HG03064 (cell line): ENCODE results near the gene L3MBTL2.
"Not testable (repeated sequence)": the region's sequence is repeated elsewhere in the genome, so short reads cannot be mapped to it uniquely, and the experiment has no call there.

Experiments
- ATAC-seq: cut with Tn5 transposase; IDR thresholded peaks from one replicate; pipeline ENCODE4 v1.9.1; 2021; ENCODE audit warnings: low read depth; ENCODE audit not compliant: unreplicated experiment

Gene L3MBTL2

GRCh38 chr22:41204992-41205900, at the start of gene L3MBTL2:
Gene L3MBTL2 (plus strand): TSS chr22:41205312. CDS start chr22:41205363, 51 bp downstream.
- ATAC-seq, result peak; percentile 88

GRCh38 chr22:41157083-41157482, 48.0 kb upstream of the L3MBTL2 start:
- no peak for ATAC-seq

GRCh38 chr22:41169157-41169556, 36.0 kb upstream of the L3MBTL2 start:
- ATAC-seq, result no peak

- no peak for ATAC-seq
Observed at GRCh38 chr22:41171996-41172395, 33.1 kb upstream of the L3MBTL2 start.

- no peak for ATAC-seq
Observed at GRCh38 chr22:41175546-41175945, 29.6 kb upstream of the L3MBTL2 start.

GRCh38 chr22:41177040-41177621, 28.0 kb upstream of the L3MBTL2 start:
- ATAC-seq, result no peak

GRCh38 chr22:41177622-41178424, 27.3 kb upstream of the L3MBTL2 start:
- ATAC-seq, result no peak

- no peak for ATAC-seq
Observed at GRCh38 chr22:41178425-41178975, 26.6 kb upstream of the L3MBTL2 start.

GRCh38 chr22:41180362-41180761, 24.8 kb upstream of the L3MBTL2 start:
- ATAC-seq, result not testable (repeated sequence)

GRCh38 chr22:41180926-41181325, 24.2 kb upstream of the L3MBTL2 start:
- ATAC-seq, result no peak

GRCh38 chr22:41181349-41182241, 23.5 kb upstream of the L3MBTL2 start:
- ATAC-seq, result no peak

GRCh38 chr22:41184679-41185078, 20.4 kb upstream of the L3MBTL2 start:
- no peak for ATAC-seq

- no peak for ATAC-seq
Observed at GRCh38 chr22:41191467-41191866, 13.6 kb upstream of the L3MBTL2 start.

GRCh38 chr22:41193829-41194228, 11.3 kb upstream of the L3MBTL2 start:
- ATAC-seq, result no peak

GRCh38 chr22:41197038-41197972, 7.8 kb upstream of the L3MBTL2 start:
- ATAC-seq, result no peak

- ATAC-seq, result no peak
Observed at GRCh38 chr22:41198027-41198580, 7.0 kb upstream of the L3MBTL2 start.

- ATAC-seq, result no peak
Observed at GRCh38 chr22:41201141-41201540, 4.0 kb upstream of the L3MBTL2 start.

GRCh38 chr22:41203118-41203517, 2.0 kb upstream of the L3MBTL2 start:
- ATAC-seq, result no peak
